HL-60/S4 (cell line): ENCODE results near the gene POU2F1.

Experiments
- in situ Hi-C: fragments of 300-500 bp; cut with MboI; formaldehyde crosslinking; loops from 2 replicates; pipeline ENCODE4 v1.14.3; 2022; ENCODE audit warnings: low sequenced_read_pairs

The POU2F1 gene

GRCh38 chr1:167412920-167413319, 192.2 kb downstream of the POU2F1 start:
- in situ Hi-C loops: no loop called here

GRCh38 chr1:167413328-167413727, 192.6 kb downstream of the POU2F1 start:
- in situ Hi-C loops: no loop called here

- in situ Hi-C loops: no loop called here
These were observed 195.8 kb downstream of the POU2F1 start for GRCh38 chr1:167416506-167416905.

GRCh38 chr1:167418391-167418790, 197.7 kb downstream of the POU2F1 start:
- in situ Hi-C loops: no loop called here

- in situ Hi-C loops: no loop called here
These were observed 198.6 kb downstream of the POU2F1 start for GRCh38 chr1:167419245-167419644.

- in situ Hi-C loops: no loop called here
These were observed 199.8 kb downstream of the POU2F1 start for GRCh38 chr1:167420510-167420909.

GRCh38 chr1:167423684-167424619, 203.3 kb downstream of the POU2F1 start:
- in situ Hi-C loops: no loop called here

- in situ Hi-C loops: no loop called here
These were observed 204.8 kb downstream of the POU2F1 start for GRCh38 chr1:167425482-167425881.

GRCh38 chr1:167426716-167427115, 206.0 kb downstream of the POU2F1 start:
- in situ Hi-C loops: no loop called here

GRCh38 chr1:167427848-167428247, 207.2 kb downstream of the POU2F1 start:
- in situ Hi-C loops: no loop called here

- in situ Hi-C loops: no loop called here
These were observed 207.7 kb downstream of the POU2F1 start for GRCh38 chr1:167428395-167428794.

GRCh38 chr1:167429612-167430011, 208.9 kb downstream of the POU2F1 start:
- in situ Hi-C loops: no loop called here

GRCh38 chr1:167430134-167430848, 209.6 kb downstream of the POU2F1 start:
- in situ Hi-C loops: no loop called here

- in situ Hi-C loops: no loop called here
These were observed 210.2 kb downstream of the POU2F1 start for GRCh38 chr1:167430849-167431242.

- in situ Hi-C loops: no loop called here
These were observed 210.7 kb downstream of the POU2F1 start for GRCh38 chr1:167431261-167431908.

GRCh38 chr1:167431909-167432650, 211.4 kb downstream of the POU2F1 start:
- in situ Hi-C loops: no loop called here

GRCh38 chr1:167432780-167433179, 212.1 kb downstream of the POU2F1 start:
- in situ Hi-C loops: no loop called here

- in situ Hi-C loops: no loop called here
These were observed 213.2 kb downstream of the POU2F1 start for GRCh38 chr1:167433884-167434283.

- in situ Hi-C loops: no loop called here
These were observed 213.6 kb downstream of the POU2F1 start for GRCh38 chr1:167434306-167434705.

GRCh38 chr1:167435484-167435883, 214.8 kb downstream of the POU2F1 start:
- in situ Hi-C loops: no loop called here
